Smooth muscle cell of trachea (primary cell): Measurements from ENCODE around the gene MMP27. TPM values are rescaled to one million over a fixed set of nuclear protein-coding genes. Genes with fewer than 3 reads are reported as not detected.

Experiments used
- total RNA-seq: library from RNA; depleted of rRNA; stranded (reverse); fragments of >200 nt; gene quantifications from 2 replicates; pipeline ENCODE4 v1.2.1, GENCODE V29; 2014

The MMP27 gene, protein sequence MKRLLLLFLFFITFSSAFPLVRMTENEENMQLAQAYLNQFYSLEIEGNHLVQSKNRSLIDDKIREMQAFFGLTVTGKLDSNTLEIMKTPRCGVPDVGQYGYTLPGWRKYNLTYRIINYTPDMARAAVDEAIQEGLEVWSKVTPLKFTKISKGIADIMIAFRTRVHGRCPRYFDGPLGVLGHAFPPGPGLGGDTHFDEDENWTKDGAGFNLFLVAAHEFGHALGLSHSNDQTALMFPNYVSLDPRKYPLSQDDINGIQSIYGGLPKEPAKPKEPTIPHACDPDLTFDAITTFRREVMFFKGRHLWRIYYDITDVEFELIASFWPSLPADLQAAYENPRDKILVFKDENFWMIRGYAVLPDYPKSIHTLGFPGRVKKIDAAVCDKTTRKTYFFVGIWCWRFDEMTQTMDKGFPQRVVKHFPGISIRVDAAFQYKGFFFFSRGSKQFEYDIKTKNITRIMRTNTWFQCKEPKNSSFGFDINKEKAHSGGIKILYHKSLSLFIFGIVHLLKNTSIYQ
- total RNA-seq: 0.44 TPM in 1 of 2 replicates, not detected in the other

GRCh38 chr11:102705626-102706025 lies at the start of gene MMP27:
MMP27 (minus strand) TSS chr11:102705769; CDS start chr11:102705714, 55 bp downstream.

DNA sequence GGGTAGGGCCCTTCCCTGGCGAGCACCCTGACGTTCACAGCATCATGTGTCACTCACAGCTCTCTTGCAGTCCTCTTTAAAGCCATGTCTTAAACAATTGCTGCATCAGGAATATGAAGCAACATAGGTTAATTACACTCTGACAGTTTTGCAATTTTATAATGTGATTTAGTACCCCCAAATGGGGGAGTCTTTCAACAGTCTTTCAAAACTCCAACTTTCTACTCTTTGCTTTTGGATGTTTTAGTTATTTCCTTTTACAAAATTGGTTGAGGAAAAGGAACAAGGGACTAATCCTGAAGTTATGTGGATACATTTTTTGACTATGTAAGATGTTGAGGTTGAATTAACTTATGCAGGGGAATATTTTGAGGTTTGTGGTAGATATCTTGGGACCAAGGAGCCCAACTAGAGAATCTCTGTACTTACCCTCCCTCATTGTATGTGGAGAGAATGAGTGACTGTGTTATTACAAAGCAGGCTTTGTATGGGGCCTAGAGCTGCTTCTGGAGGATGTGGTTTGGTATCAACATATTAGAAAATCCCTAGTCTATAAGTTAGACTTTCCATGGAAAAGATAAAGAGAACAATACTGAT lies 19.4 kb upstream of the MMP27 start, which contains the start of gene MMP8:
Gene MMP8, minus strand, starts transcription at position 51 of the 597 bp plus-strand sequence. CDS start 99 bp downstream, outside the sequence.

Other genes with a start within 250 kb of the MMP27 start
- not detected in 2 replicates for gene MMP7, start 175.0 kb downstream of the MMP27 start, total RNA-seq
- gene MMP20, start 80.4 kb downstream of the MMP27 start, total RNA-seq: not detected in 2 replicates
- under 0.01 and 0.33 TPM in 2 replicates for gene MMP8, start 19.2 kb upstream of the MMP27 start, total RNA-seq
- 0.87 and 0.99 TPM in 2 replicates for gene MMP10, start 74.9 kb upstream of the MMP27 start, total RNA-seq
- 78.2 and 425 TPM in 2 replicates for gene MMP1, start 92.4 kb upstream of the MMP27 start, total RNA-seq
- 9.5 and 13.4 TPM in 2 replicates for gene MMP3, start 137.8 kb upstream of the MMP27 start, total RNA-seq
- 0.44 and 1.8 TPM in 2 replicates for gene MMP12, start 169.2 kb upstream of the MMP27 start, total RNA-seq
- gene MMP13, start 250.0 kb upstream of the MMP27 start, total RNA-seq: not detected in 2 replicates